Activated CD4-positive, alpha-beta memory T cell treated with anti-CD3 and anti-CD28 coated beads, Interleukin-2, amount 10 ng/mL, durations not matched to agents 7 days and 5 days (primary cell): ENCODE results near the gene ZW10. TPM values are rescaled to one million over a fixed set of nuclear protein-coding genes. Genes with fewer than 3 reads are reported as not detected.
A peak's percentile ranks its signal among the peaks of the same experiment; 100 is the strongest.

ENCODE experiments used
- CTCF ChIA-PET: fragments of 350-600 bp; sonication (Branson Sonifier 250); formaldehyde crosslinking; loops from one replicate; lab custom pipeline; 2021; ENCODE audit warnings: antibody characterized with exemption, inconsistent platforms; lab: Charles Lee
- POLR2A ChIA-PET: fragments of 350-600 bp; sonication (Branson Sonifier 250); formaldehyde crosslinking; loops from one replicate; lab custom pipeline; 2021; ENCODE audit warnings: antibody characterized with exemption; lab: Charles Lee
- DNase-seq: peaks from one replicate; pipeline ENCODE4 v3.0.0-alpha.2; 2020
- H3K27ac Mint-ChIP-seq: one replicate; pipeline ENCODE4 v1.8.0; 2021; ENCODE audit warnings: mild to moderate bottlenecking, mixed read lengths
- H3K27me3 Mint-ChIP-seq: one replicate; pipeline ENCODE4 v1.8.0; 2021; ENCODE audit warnings: mixed read lengths
- H3K36me3 Mint-ChIP-seq: one replicate; pipeline ENCODE4 v1.8.0; 2021; ENCODE audit warnings: low read depth, mixed read lengths
- H3K4me1 Mint-ChIP-seq: one replicate; pipeline ENCODE4 v1.8.0; 2021; ENCODE audit warnings: mixed read lengths
- H3K4me3 Mint-ChIP-seq: one replicate; pipeline ENCODE4 v1.8.0; 2021; ENCODE audit warnings: mild to moderate bottlenecking, mixed read lengths
- H3K9me3 Mint-ChIP-seq: one replicate; pipeline ENCODE4 v1.8.0; 2021; ENCODE audit warnings: mixed read lengths
- total RNA-seq, 2 experiments: library from RNA; stranded (reverse); gene quantifications; one replicate each; pipeline ENCODE4 v1.2.3, GENCODE V29; 2021

Gene ZW10
- total RNA-seq, 2 experiments from 2014 or later, result 14.4 to 15.2 TPM

- Mint-ChIP-seq H3K27me3 (no peaks in the 10 kb centered on the region), H3K4me1 (peaks cover 21% of the 10 kb centered on the region), H3K9me3 (no peaks in the 10 kb centered on the region), H3K4me3 (no peak overlapping the region), H3K27ac (peak overlapping the region; percentile 44), H3K36me3 (no peaks in the 10 kb centered on the region)
- POLR2A ChIA-PET, result no interaction called here
- CTCF ChIA-PET, result no interaction called here
- DNase-seq, result no peak
Observed at GRCh38 chr11:113685654-113686359, 87.7 kb downstream of the ZW10 start.

GRCh38 chr11:113684496-113684895 lies 89.0 kb downstream of the ZW10 start:
- Mint-ChIP-seq H3K27ac (no peak overlapping the region), H3K4me3 (no peak overlapping the region), H3K27me3 (no peaks in the 10 kb centered on the region), H3K4me1 (peaks cover 19% of the 10 kb centered on the region), H3K36me3 (no peaks in the 10 kb centered on the region), H3K9me3 (no peaks in the 10 kb centered on the region)
- DNase-seq, result no peak
- CTCF ChIA-PET, result no interaction called here
- POLR2A ChIA-PET, result no interaction called here

- no peaks in the 10 kb centered on the region for H3K27me3 Mint-ChIP-seq
- ChIA-PET CTCF (no interaction called here), POLR2A (interaction anchor here (0.8 kb wide), 1 partner anchor 8 kb away, joined by 3 read pairs; no protein-coding TSS in a partner anchor)
- H3K27ac Mint-ChIP-seq, result no peak overlapping the region
- no peak for DNase-seq
- no peaks in the 10 kb centered on the region for H3K9me3 Mint-ChIP-seq
- peaks cover 19% of the 10 kb centered on the region for H3K4me1 Mint-ChIP-seq
- H3K36me3 Mint-ChIP-seq, result no peaks in the 10 kb centered on the region
- no peak overlapping the region for H3K4me3 Mint-ChIP-seq
Observed at GRCh38 chr11:113683481-113684046, 89.9 kb downstream of the ZW10 start.

Other genes starting within 250 kb of the ZW10 start
- under 1 TPM; 0.50 to 0.78 TPM for gene TMPRSS5, start 67.4 kb downstream of the ZW10 start, total RNA-seq
- gene CLDN25, start 6.1 kb upstream of the ZW10 start, total RNA-seq, result not detected
- gene USP28, start 101.9 kb upstream of the ZW10 start, total RNA-seq, result 10 to 100 TPM; 52.3 to 53.8 TPM
- not detected for gene HTR3B, start 131.1 kb upstream of the ZW10 start, total RNA-seq
- gene HTR3A, start 201.4 kb upstream of the ZW10 start, total RNA-seq, result not detected